ENCODE measurements around the gene HMGCL.

The HMGCL gene

DNA sequence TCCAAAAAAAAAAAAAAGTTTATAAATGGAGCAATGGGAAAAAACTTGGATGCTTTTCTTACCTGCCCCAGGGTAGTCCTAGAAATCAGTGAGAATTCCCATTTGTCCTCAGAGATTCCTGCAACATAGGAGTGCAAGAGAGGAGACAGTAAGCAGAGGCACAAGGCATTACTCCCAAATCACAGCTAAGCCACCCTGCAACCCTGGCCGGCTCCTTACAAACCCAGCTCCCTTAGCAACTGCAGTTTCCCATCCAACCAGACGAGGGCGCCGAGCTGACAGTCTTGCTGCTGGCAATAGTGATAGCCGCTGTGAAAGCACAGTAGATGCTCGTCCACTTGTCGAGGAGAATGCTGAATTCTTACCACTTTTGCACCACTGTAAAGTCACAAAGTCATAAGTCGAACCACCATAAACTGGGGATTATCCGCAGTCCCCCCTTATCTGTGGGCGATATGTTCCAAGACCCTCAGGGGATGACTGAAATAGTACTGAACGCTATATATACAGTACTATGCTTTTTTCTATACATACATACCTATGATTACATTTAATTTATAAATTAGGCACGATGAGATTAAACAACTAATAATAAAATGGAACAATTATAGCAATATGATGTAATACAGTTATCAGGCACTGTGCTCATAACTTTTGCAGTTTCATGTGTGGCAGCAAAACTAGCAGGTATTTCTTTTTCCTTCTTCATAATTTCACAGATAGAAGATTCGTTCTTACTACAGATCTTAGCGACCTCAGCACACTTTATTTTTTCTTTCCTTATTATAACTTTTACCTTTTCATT, 53.0 kb downstream of the HMGCL start:
- H3K9me3 ChIP-seq (ENCODE audit: severe bottlenecking), result no peaks in the 10 kb centered on the region
- ATAC-seq (ENCODE audit: low read depth) (peak; percentile 94), DNase-seq (ENCODE audit: low spot score) (peak; percentile 77)
- H3K36me3 ChIP-seq (ENCODE audit: low read depth), result peaks cover 30% of the 10 kb centered on the region
- no peak overlapping the region for H3K27ac ChIP-seq (ENCODE audit: poor library complexity, severe bottlenecking)
- H3K4me3 ChIP-seq (ENCODE audit: severe bottlenecking), result no peak overlapping the region
- H3K4me1 ChIP-seq (ENCODE audit: insufficient read depth, poor library complexity, severe bottlenecking), result peaks cover 2% of the 10 kb centered on the region
- H3K27me3 ChIP-seq (ENCODE audit: insufficient read depth, poor library complexity, severe bottlenecking), result no peaks in the 10 kb centered on the region
- peak; percentile 96 for TF ChIP-seq CTCF (IDR thresholded peaks at IDR 0.05; ENCODE audit: poor library complexity, severe bottlenecking)

- Histone ChIP-seq H3K27me3 (ENCODE audit: insufficient read depth, poor library complexity, severe bottlenecking) (no peaks in the 10 kb centered on the region), H3K4me1 (ENCODE audit: insufficient read depth, poor library complexity, severe bottlenecking) (no peaks in the 10 kb centered on the region), H3K9me3 (ENCODE audit: severe bottlenecking) (no peaks in the 10 kb centered on the region), H3K27ac (ENCODE audit: poor library complexity, severe bottlenecking) (no peak overlapping the region), H3K4me3 (ENCODE audit: severe bottlenecking) (no peak overlapping the region), H3K36me3 (ENCODE audit: low read depth) (peaks cover 47% of the 10 kb centered on the region)
- ATAC-seq (ENCODE audit: low read depth), result no peak
- DNase-seq (ENCODE audit: low spot score), result no peak
- no peak for TF ChIP-seq CTCF (IDR thresholded peaks at IDR 0.05; ENCODE audit: poor library complexity, severe bottlenecking)
Measured at GRCh38 chr1:23768733-23769132, 56.5 kb downstream of the HMGCL start.

GRCh38 chr1:23763041-23763577, 62.1 kb downstream of the HMGCL start:
- H3K4me3 ChIP-seq (ENCODE audit: severe bottlenecking), result no peak overlapping the region
- H3K9me3 ChIP-seq (ENCODE audit: severe bottlenecking), result no peaks in the 10 kb centered on the region
- H3K27ac ChIP-seq (ENCODE audit: poor library complexity, severe bottlenecking), result no peak overlapping the region
- H3K27me3 ChIP-seq (ENCODE audit: insufficient read depth, poor library complexity, severe bottlenecking), result no peaks in the 10 kb centered on the region
- H3K36me3 ChIP-seq (ENCODE audit: low read depth), result peaks cover 68% of the 10 kb centered on the region
- DNase-seq (ENCODE audit: low spot score) (no peak), ATAC-seq (ENCODE audit: low read depth) (no peak)
- no peak for TF ChIP-seq CTCF (IDR thresholded peaks at IDR 0.05; ENCODE audit: poor library complexity, severe bottlenecking)
- H3K4me1 ChIP-seq (ENCODE audit: insufficient read depth, poor library complexity, severe bottlenecking), result no peaks in the 10 kb centered on the region

GRCh38 chr1:23759277-23759676, 66.0 kb downstream of the HMGCL start:
- no peak for DNase-seq (ENCODE audit: low spot score)
- no peaks in the 10 kb centered on the region for H3K4me1 ChIP-seq (ENCODE audit: insufficient read depth, poor library complexity, severe bottlenecking)
- H3K9me3 ChIP-seq (ENCODE audit: severe bottlenecking), result no peaks in the 10 kb centered on the region
- no peak for TF ChIP-seq CTCF (IDR thresholded peaks at IDR 0.05; ENCODE audit: poor library complexity, severe bottlenecking)
- no peak for ATAC-seq (ENCODE audit: low read depth)
- H3K36me3 ChIP-seq (ENCODE audit: low read depth), result peaks cover 85% of the 10 kb centered on the region
- H3K27ac ChIP-seq (ENCODE audit: poor library complexity, severe bottlenecking), result no peak overlapping the region
- no peaks in the 10 kb centered on the region for H3K27me3 ChIP-seq (ENCODE audit: insufficient read depth, poor library complexity, severe bottlenecking)
- H3K4me3 ChIP-seq (ENCODE audit: severe bottlenecking), result no peak overlapping the region

- Histone ChIP-seq H3K27me3 (ENCODE audit: insufficient read depth, poor library complexity, severe bottlenecking) (no peaks in the 10 kb centered on the region), H3K4me1 (ENCODE audit: insufficient read depth, poor library complexity, severe bottlenecking) (no peaks in the 10 kb centered on the region), H3K9me3 (ENCODE audit: severe bottlenecking) (no peaks in the 10 kb centered on the region), H3K27ac (ENCODE audit: poor library complexity, severe bottlenecking) (no peak overlapping the region), H3K4me3 (ENCODE audit: severe bottlenecking) (no peak overlapping the region), H3K36me3 (ENCODE audit: low read depth) (peaks cover 89% of the 10 kb centered on the region)
- TF ChIP-seq CTCF (IDR thresholded peaks at IDR 0.05; ENCODE audit: poor library complexity, severe bottlenecking), result no peak
- DNase-seq (ENCODE audit: low spot score) (no peak), ATAC-seq (ENCODE audit: low read depth) (no peak)
Measured at GRCh38 chr1:23757812-23758211, 67.4 kb downstream of the HMGCL start.
